Fibroblast of skin of right quadriceps (primary cell): Measurements from ENCODE around the gene KIZ.
A peak's percentile ranks its signal among the peaks of the same experiment; 100 is the strongest.
"Not testable (repeated sequence)": the region's sequence is repeated elsewhere in the genome, so short reads cannot be mapped to it uniquely, and the experiment has no call there.

Source experiments
- DNase-seq: peaks from one replicate; pipeline ENCODE4 v3.0.0-alpha.2; 2013

KIZ gene

GRCh38 chr20:21234324-21234723 lies 108.4 kb downstream of the KIZ start:
- no peak for DNase-seq

GRCh38 chr20:21234806-21235483 lies 109.1 kb downstream of the KIZ start:
- no peak for DNase-seq

GRCh38 chr20:21235484-21236445 lies 109.9 kb downstream of the KIZ start:
- DNase-seq: peak; percentile 59

- DNase-seq: no peak
Measured at GRCh38 chr20:21237956-21238799, 112.3 kb downstream of the KIZ start.

- DNase-seq: no peak
Measured at GRCh38 chr20:21238818-21239536, 113.1 kb downstream of the KIZ start.

GRCh38 chr20:21240394-21240793 lies 114.5 kb downstream of the KIZ start:
- no peak for DNase-seq

GRCh38 chr20:21241406-21241805 lies 115.5 kb downstream of the KIZ start:
- DNase-seq: no peak

- DNase-seq: no peak
Measured at GRCh38 chr20:21243811-21244210, 117.9 kb downstream of the KIZ start.

GRCh38 chr20:21244808-21245207 lies 118.9 kb downstream of the KIZ start:
- DNase-seq: no peak

GRCh38 chr20:21246161-21246560 lies 120.3 kb downstream of the KIZ start:
- DNase-seq: no peak

- DNase-seq: not testable (repeated sequence)
Measured at GRCh38 chr20:21247603-21248095, 121.8 kb downstream of the KIZ start.

- DNase-seq: peak; percentile 9
Measured at GRCh38 chr20:21251278-21251677, 125.4 kb downstream of the KIZ start.

- DNase-seq: no peak
Measured at GRCh38 chr20:21257192-21257591, 131.3 kb downstream of the KIZ start.

- DNase-seq: no peak
Measured at GRCh38 chr20:21258411-21258810, 132.5 kb downstream of the KIZ start.

- DNase-seq: no peak
Measured at GRCh38 chr20:21259346-21259745, 133.5 kb downstream of the KIZ start.

- no peak for DNase-seq
Measured at GRCh38 chr20:21262812-21263211, 136.9 kb downstream of the KIZ start.

GRCh38 chr20:21265261-21266190 lies 139.6 kb downstream of the KIZ start:
- DNase-seq: no peak

GRCh38 chr20:21266191-21266536 lies 140.3 kb downstream of the KIZ start:
- DNase-seq: no peak

- no peak for DNase-seq
Measured at GRCh38 chr20:21269772-21270171, 143.9 kb downstream of the KIZ start.

- DNase-seq: no peak
Measured at GRCh38 chr20:21270806-21271205, 144.9 kb downstream of the KIZ start.

GRCh38 chr20:21272279-21272678 lies 146.4 kb downstream of the KIZ start:
- peak; percentile 10 for DNase-seq
